Measurements from ENCODE around the gene CNOT10. TPM values are rescaled to one million over a fixed set of nuclear protein-coding genes. Genes with fewer than 3 reads are reported as not detected.
A peak's percentile ranks its signal among the peaks of the same experiment; 100 is the strongest.
"Not testable (repeated sequence)": the region's sequence is repeated elsewhere in the genome, so short reads cannot be mapped to it uniquely, and the experiment has no call there.

The CNOT10 gene
- total RNA-seq, result 10 to 100 TPM; 32.7 to 38.3 TPM
- 10 to 100 TPM; 10.0 to 25.3 TPM for polyA plus RNA-seq
- long read RNA-seq, donor 1, transcript CNOT10-201 (19 exons, 2,815 nt), result major isoform, 20 of 46 reads
- long read RNA-seq, donor 1, partial matches to known transcripts, result 11 of 46 reads
- long read RNA-seq, donor 1, other reads (novel, unspliced or antisense), result 15 of 46 reads
- long read RNA-seq, donor 2, transcript CNOT10-201 (19 exons, 2,815 nt), result major isoform, 9 of 17 reads
- long read RNA-seq, donor 2, partial matches to known transcripts, result 4 of 17 reads
- long read RNA-seq, donor 2, other reads (novel, unspliced or antisense), result 4 of 17 reads

GRCh38 chr3:32684800-32685542 lies at the start of gene CNOT10:
Gene CNOT10 (plus strand): TSS chr3:32685188. CDS start chr3:32685461, 273 bp downstream.
- Histone ChIP-seq H3K4me1 (ENCODE audit: control insufficient read depth in 1 of 2, insufficient read depth in 2 of 2, low read length in 2 of 2) (peaks cover 2 to 4% of the 10 kb centered on the region in 2 donors), H3K9me3 (ENCODE audit: control insufficient read depth, low read length) (no peaks in the 10 kb centered on the region), H3K27ac (ENCODE audit: low read depth in 1 of 2, low read length in 2 of 2) (peak within 1 kb of the TSS in 1 of 2 donors; percentile 87), H3K4me3 (ENCODE audit: low read length in 2 of 2) (peak within 1 kb of the TSS; percentile 51 to 95), H3K27me3 (ENCODE audit: control insufficient read depth in 1 of 2, insufficient read depth in 2 of 2, low read length in 1 of 2) (no peaks in the 10 kb centered on the region), H3K36me3 (ENCODE audit: control insufficient read depth in 1 of 2, insufficient read depth in 2 of 2, low read length in 1 of 2) (no peaks in the 10 kb centered on the region)
- ATAC-seq (ENCODE audit: low FRiP score) (peak; percentile 100), DNase-seq (peak; percentile 97 to 99)
- WGBS, 2 donors, result 0% methylated on average over 59 to 60 of the region's 60 CpGs
- intact Hi-C loops (cut with DNase I), result no loop called here

GRCh38 chr3:32640939-32641338 lies 44.0 kb upstream of the CNOT10 start:
- intact Hi-C loops (cut with DNase I), result no loop called here
- H3K36me3 ChIP-seq (ENCODE audit: control insufficient read depth in 1 of 2, insufficient read depth in 2 of 2, low read length in 1 of 2), result no peaks in the 10 kb centered on the region
- peaks cover 0 to 2% of the 10 kb centered on the region in 2 donors for H3K27me3 ChIP-seq (ENCODE audit: control insufficient read depth in 1 of 2, insufficient read depth in 2 of 2, low read length in 1 of 2)
- ATAC-seq (ENCODE audit: low FRiP score), result no peak
- no peak overlapping the region for H3K4me3 ChIP-seq (ENCODE audit: low read length in 2 of 2)
- DNase-seq, result no peak
- H3K27ac ChIP-seq (ENCODE audit: low read depth in 1 of 2, low read length in 2 of 2), result no peak overlapping the region
- 81 to 86% methylated on average over 3 of the region's 3 CpGs for WGBS, 2 donors
- H3K9me3 ChIP-seq (ENCODE audit: control insufficient read depth, low read length), result no peaks in the 10 kb centered on the region
- no peaks in the 10 kb centered on the region for H3K4me1 ChIP-seq (ENCODE audit: control insufficient read depth in 1 of 2, insufficient read depth in 2 of 2, low read length in 2 of 2)

GRCh38 chr3:32641356-32641755 lies 43.6 kb upstream of the CNOT10 start:
- Histone ChIP-seq H3K9me3 (ENCODE audit: control insufficient read depth, low read length) (no peaks in the 10 kb centered on the region), H3K27ac (ENCODE audit: low read depth in 1 of 2, low read length in 2 of 2) (no peak overlapping the region), H3K4me3 (ENCODE audit: low read length in 2 of 2) (no peak overlapping the region), H3K4me1 (ENCODE audit: control insufficient read depth in 1 of 2, insufficient read depth in 2 of 2, low read length in 2 of 2) (no peaks in the 10 kb centered on the region), H3K36me3 (ENCODE audit: control insufficient read depth in 1 of 2, insufficient read depth in 2 of 2, low read length in 1 of 2) (no peaks in the 10 kb centered on the region), H3K27me3 (ENCODE audit: control insufficient read depth in 1 of 2, insufficient read depth in 2 of 2, low read length in 1 of 2) (peaks cover 0 to 2% of the 10 kb centered on the region in 2 donors)
- ATAC-seq (ENCODE audit: low FRiP score) (no peak), DNase-seq (no peak)
- intact Hi-C loops (cut with DNase I), result no loop called here
- WGBS, 2 donors, result 95% methylated on average over 4 of the region's 4 CpGs

GRCh38 chr3:32643354-32643753 lies 41.6 kb upstream of the CNOT10 start:
- WGBS, 2 donors, result 95 to 97% methylated on average over 4 of the region's 4 CpGs
- Histone ChIP-seq H3K36me3 (ENCODE audit: control insufficient read depth in 1 of 2, insufficient read depth in 2 of 2, low read length in 1 of 2) (no peaks in the 10 kb centered on the region), H3K4me3 (ENCODE audit: low read length in 2 of 2) (no peak overlapping the region), H3K4me1 (ENCODE audit: control insufficient read depth in 1 of 2, insufficient read depth in 2 of 2, low read length in 2 of 2) (no peaks in the 10 kb centered on the region), H3K27ac (ENCODE audit: low read depth in 1 of 2, low read length in 2 of 2) (no peak overlapping the region), H3K9me3 (ENCODE audit: control insufficient read depth, low read length) (no peaks in the 10 kb centered on the region), H3K27me3 (ENCODE audit: control insufficient read depth in 1 of 2, insufficient read depth in 2 of 2, low read length in 1 of 2) (peaks cover 0 to 2% of the 10 kb centered on the region in 2 donors)
- DNase-seq (no peak), ATAC-seq (ENCODE audit: low FRiP score) (no peak)
- intact Hi-C loops (cut with DNase I), result no loop called here

GRCh38 chr3:32643816-32644215 lies 41.2 kb upstream of the CNOT10 start:
- DNase-seq (no peak), ATAC-seq (ENCODE audit: low FRiP score) (no peak)
- Histone ChIP-seq H3K9me3 (ENCODE audit: control insufficient read depth, low read length) (no peaks in the 10 kb centered on the region), H3K4me3 (ENCODE audit: low read length in 2 of 2) (no peak overlapping the region), H3K4me1 (ENCODE audit: control insufficient read depth in 1 of 2, insufficient read depth in 2 of 2, low read length in 2 of 2) (no peaks in the 10 kb centered on the region), H3K27ac (ENCODE audit: low read depth in 1 of 2, low read length in 2 of 2) (no peak overlapping the region), H3K36me3 (ENCODE audit: control insufficient read depth in 1 of 2, insufficient read depth in 2 of 2, low read length in 1 of 2) (no peaks in the 10 kb centered on the region), H3K27me3 (ENCODE audit: control insufficient read depth in 1 of 2, insufficient read depth in 2 of 2, low read length in 1 of 2) (peaks cover 0 to 2% of the 10 kb centered on the region in 2 donors)
- intact Hi-C loops (cut with DNase I), result no loop called here
- WGBS, 2 donors, result 85 to 86% methylated on average over 4 of the region's 4 CpGs

- no peak overlapping the region for H3K27ac ChIP-seq (ENCODE audit: low read depth in 1 of 2, low read length in 2 of 2)
- H3K27me3 ChIP-seq (ENCODE audit: control insufficient read depth in 1 of 2, insufficient read depth in 2 of 2, low read length in 1 of 2), result peaks cover 0 to 2% of the 10 kb centered on the region in 2 donors
- ATAC-seq (ENCODE audit: low FRiP score), result no peak
- no peaks in the 10 kb centered on the region for H3K4me1 ChIP-seq (ENCODE audit: control insufficient read depth in 1 of 2, insufficient read depth in 2 of 2, low read length in 2 of 2)
- H3K9me3 ChIP-seq (ENCODE audit: control insufficient read depth, low read length), result no peaks in the 10 kb centered on the region
- intact Hi-C loops (cut with DNase I), result no loop called here
- DNase-seq, result no peak
- H3K4me3 ChIP-seq (ENCODE audit: low read length in 2 of 2), result no peak overlapping the region
- no peaks in the 10 kb centered on the region for H3K36me3 ChIP-seq (ENCODE audit: control insufficient read depth in 1 of 2, insufficient read depth in 2 of 2, low read length in 1 of 2)
Observed at GRCh38 chr3:32644380-32644779, 40.6 kb upstream of the CNOT10 start.

GRCh38 chr3:32646761-32647160 lies 38.2 kb upstream of the CNOT10 start:
- intact Hi-C loops (cut with DNase I), result no loop called here
- ATAC-seq (ENCODE audit: low FRiP score) (no peak), DNase-seq (no peak)
- H3K4me1 ChIP-seq (ENCODE audit: control insufficient read depth in 1 of 2, insufficient read depth in 2 of 2, low read length in 2 of 2), result no peaks in the 10 kb centered on the region
- H3K27me3 ChIP-seq (ENCODE audit: control insufficient read depth in 1 of 2, insufficient read depth in 2 of 2, low read length in 1 of 2), result peaks cover 0 to 2% of the 10 kb centered on the region in 2 donors
- 32 to 35% methylated on average over 1 of the region's 1 CpG for WGBS, 2 donors
- no peaks in the 10 kb centered on the region for H3K9me3 ChIP-seq (ENCODE audit: control insufficient read depth, low read length)
- no peak overlapping the region for H3K4me3 ChIP-seq (ENCODE audit: low read length in 2 of 2)
- H3K36me3 ChIP-seq (ENCODE audit: control insufficient read depth in 1 of 2, insufficient read depth in 2 of 2, low read length in 1 of 2), result no peaks in the 10 kb centered on the region
- H3K27ac ChIP-seq (ENCODE audit: low read depth in 1 of 2, low read length in 2 of 2), result no peak overlapping the region

GRCh38 chr3:32652337-32653100 lies 32.5 kb upstream of the CNOT10 start:
- H3K4me3 ChIP-seq (ENCODE audit: low read length in 2 of 2); H3K36me3 ChIP-seq (ENCODE audit: control insufficient read depth in 1 of 2, insufficient read depth in 2 of 2, low read length in 1 of 2); H3K27ac ChIP-seq (ENCODE audit: low read depth in 1 of 2, low read length in 2 of 2); H3K4me1 ChIP-seq (ENCODE audit: control insufficient read depth in 1 of 2, insufficient read depth in 2 of 2, low read length in 2 of 2); H3K9me3 ChIP-seq (ENCODE audit: control insufficient read depth, low read length); DNase-seq; ATAC-seq (ENCODE audit: low FRiP score); intact Hi-C loops (cut with DNase I); H3K27me3 ChIP-seq (ENCODE audit: control insufficient read depth in 1 of 2, insufficient read depth in 2 of 2, low read length in 1 of 2): not testable (repeated sequence)
- 90 to 91% methylated on average over 9 of the region's 9 CpGs for WGBS, 2 donors
